GM21717 (cell line): ENCODE results near the gene FJX1.

Experiments used
- ATAC-seq: cut with Tn5 transposase; IDR thresholded peaks from one replicate; pipeline ENCODE4 v1.9.1; 2021; ENCODE audit warnings: mild to moderate bottlenecking, moderate library complexity; ENCODE audit not compliant: unreplicated experiment

FJX1 gene, protein sequence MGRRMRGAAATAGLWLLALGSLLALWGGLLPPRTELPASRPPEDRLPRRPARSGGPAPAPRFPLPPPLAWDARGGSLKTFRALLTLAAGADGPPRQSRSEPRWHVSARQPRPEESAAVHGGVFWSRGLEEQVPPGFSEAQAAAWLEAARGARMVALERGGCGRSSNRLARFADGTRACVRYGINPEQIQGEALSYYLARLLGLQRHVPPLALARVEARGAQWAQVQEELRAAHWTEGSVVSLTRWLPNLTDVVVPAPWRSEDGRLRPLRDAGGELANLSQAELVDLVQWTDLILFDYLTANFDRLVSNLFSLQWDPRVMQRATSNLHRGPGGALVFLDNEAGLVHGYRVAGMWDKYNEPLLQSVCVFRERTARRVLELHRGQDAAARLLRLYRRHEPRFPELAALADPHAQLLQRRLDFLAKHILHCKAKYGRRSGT

DNA sequence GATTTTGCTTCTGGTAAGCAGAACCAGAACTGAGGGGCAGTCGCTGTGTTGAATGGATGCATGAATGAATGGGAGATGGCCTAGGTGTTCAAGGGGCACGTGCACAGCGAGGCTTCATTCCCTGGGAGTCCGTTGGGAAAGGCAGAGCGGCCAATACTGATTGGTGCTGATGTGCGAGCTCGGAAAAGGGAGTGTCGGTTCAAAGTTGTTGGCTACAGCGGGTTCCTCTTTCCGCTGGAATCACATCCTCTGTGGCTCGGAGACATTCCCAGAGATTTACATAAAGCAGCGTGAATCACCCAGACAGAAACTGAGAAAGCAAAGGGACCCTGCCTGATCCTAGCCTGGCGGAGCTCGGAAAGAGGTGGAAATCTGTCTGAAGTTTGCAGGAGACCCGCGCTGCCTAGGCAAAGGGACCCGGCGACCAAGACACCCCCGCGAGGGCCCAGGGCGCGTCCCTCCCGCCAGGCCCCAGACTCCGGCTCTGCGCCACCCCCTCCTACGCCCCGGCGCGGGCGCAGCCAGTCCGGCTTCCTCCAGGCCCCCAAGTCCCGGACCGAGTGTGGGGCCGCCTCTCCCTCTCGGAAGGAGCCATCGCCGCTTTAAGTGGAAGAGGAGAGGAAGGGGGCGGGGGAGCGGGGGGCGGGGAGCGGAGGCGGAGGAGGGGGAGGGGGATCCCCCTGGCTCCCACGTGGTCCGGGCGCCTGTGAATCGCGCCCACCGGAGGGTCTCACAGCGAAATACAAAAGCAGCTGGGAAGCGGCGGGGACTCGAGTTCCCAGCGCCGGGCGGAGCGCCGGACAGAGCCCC, at the start of gene FJX1:
TSS of gene FJX1 (plus strand) at position 774 of the 810 bp plus-strand sequence. CDS start 177 bp downstream, outside the sequence.
- peak; percentile 38 for ATAC-seq

DNA sequence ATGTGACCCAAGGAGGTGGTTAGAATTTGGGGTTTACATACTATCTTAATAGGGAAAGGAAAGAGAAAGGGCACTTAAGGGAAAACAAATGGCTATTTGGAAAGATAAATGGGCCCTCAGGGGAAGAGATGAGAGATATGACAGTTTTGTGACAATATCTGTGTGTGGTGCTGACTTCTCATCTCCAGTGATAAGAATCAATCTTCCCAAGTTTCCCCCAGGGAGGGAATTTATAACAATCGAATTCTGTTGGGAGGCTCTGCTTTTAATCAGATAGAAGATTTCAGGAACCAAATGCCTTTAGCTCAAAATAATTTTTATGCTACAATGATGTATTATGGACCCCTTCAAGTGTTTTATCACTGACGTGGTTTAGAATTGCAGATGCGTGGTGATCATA, 46.6 kb upstream of the FJX1 start:
- no peak for ATAC-seq

DNA sequence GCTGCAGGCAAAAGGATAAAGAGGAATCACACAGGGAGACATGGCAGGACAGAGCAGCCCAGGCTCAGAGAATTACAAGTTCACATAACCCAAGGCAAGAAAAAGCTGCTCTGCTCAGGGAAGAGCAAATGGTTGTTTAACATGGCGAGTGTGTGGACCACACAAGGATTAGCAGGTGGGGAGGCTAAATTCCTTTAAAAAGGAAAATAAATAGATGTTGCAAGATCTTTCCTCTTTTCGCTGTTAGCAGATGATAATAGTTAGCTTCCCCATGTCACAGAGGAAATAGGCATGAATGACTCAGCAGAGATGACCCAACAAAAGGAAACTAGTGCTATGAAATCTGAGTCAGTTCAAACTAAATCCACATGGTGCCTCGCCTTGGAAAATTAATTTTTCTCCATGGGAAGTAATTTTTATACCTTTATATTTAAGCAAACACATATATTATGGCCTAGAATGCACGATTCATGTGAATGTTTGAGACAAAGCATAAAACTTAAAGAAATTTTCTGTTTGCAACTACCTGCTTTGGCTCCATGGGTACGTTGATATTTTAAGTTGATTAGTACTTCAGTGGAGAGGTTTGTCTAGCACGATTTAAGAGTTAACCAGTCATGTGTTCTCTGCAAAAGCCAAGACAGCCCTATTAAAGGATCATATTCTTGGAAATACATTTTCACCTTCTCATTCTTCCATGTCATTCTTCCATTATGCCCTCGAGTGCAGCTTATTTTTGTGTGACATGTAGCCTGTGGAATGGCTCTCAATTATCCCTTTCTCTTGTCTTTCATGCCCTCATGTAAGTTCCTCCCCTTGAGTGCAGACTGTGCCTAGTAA, 38.5 kb upstream of the FJX1 start:
- no peak for ATAC-seq

DNA sequence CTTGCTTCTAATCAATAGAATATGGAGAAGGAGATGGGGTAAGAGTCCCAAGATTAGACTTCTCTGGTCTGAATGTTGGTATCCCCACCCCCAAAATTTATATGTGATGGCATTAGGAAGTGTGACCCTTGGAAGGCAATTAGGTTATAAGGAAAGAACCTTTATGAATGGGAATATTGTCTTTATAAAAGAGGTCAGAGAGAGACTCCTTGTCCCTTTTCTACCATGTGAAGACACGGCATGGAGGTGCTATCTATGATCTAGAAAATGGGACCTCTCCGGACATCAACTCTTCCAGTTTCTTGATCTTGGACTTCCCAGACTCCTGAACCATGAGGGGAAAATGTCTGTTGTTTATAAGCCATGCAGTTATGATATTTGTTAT, 37.9 kb upstream of the FJX1 start:
- ATAC-seq, result no peak

DNA sequence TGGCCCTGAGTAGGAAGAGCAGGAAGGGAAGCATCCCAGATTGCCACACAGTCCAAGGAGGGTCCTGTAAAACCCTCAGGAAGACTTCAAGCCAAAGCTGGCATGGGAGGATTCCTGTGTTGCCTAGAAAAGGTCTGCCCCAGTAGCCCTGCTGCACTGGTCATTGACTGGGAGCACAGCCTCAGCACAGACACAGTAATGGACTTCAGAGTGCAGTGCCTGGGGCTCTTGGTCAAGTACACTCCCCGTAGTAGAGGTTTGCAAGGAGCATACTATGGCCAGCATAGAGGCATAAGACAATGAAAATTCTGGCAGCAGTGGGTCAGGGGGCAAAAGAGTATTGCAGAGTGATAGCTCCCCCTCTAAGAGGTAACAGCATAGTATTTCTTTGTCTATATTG, 36.2 kb upstream of the FJX1 start:
- ATAC-seq, result no peak

DNA sequence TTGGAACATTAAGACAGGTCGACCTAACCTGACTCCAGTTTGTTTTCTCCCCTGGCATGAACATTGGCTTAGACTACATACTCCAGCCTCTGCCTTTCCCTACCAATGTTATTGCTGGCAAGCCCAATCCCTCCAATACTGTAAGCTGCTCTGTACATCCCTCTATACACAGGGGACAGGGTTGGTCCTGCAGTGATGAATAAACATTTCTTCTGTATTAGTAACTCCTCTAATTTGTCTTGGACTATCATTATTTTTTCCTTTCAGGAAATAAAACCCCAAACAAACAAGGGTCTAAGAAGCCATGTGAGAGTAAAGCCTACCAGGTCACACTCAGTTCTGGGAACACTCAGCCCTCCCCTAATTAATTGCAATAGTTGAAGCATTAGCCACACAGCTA, 35.1 kb upstream of the FJX1 start:
- no peak for ATAC-seq

DNA sequence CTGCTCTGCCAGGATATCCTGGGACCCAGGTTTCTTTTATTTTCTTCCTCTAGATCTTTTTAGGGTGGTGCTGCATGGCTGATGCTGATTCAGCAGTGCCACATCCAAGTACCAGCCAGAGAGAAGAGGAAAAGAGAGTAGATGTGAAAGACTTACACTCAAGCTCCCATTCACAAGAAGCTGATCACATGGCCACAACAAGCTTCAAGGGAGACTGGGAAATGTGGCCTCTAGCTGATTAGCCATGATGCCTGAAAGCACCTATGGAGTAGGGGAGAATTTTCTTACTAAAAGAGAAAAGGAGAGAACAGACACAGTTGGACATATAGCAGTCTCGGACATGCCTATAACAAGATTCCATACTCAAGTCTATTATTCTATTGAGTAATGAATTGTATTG, 34.4 kb upstream of the FJX1 start:
- ATAC-seq, result no peak

DNA sequence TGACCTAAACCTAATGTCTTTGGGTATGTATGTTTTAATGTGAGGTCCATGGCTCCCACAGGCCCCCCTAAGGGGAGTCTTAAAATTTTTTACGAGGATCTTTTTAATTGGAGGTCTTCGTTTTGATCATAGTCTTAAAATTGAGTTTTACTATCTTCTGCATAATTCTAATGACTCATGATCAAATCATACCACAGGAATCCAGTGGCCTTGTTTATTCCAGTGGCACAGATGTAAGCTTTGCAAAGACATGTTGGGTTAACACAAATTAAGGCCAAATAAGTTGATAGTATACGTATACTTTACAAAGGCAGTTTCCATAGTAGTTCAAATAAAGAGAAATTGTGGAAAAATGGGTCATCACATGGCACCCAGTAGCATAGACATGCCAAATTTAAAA, 33.9 kb upstream of the FJX1 start:
- ATAC-seq, result no peak

DNA sequence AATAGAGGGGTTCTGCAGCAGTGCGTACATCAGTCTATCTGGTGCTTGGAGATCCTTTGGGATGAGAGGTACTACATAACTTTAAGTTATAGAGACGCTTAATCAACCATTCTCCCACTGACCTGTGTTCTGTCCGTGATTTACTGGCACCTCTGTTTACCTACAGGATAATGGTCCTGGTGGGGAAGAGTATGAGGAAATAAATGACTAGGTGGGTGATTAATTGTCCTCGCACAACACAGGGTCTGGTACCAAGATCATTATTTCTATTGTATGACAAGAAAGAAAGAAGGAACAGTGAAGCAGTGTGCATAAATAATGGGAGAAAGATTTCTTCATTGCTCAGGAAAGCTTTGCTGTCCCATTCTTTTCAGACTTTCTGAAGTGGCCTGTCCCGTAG, 32.8 kb upstream of the FJX1 start:
- ATAC-seq, result no peak

DNA sequence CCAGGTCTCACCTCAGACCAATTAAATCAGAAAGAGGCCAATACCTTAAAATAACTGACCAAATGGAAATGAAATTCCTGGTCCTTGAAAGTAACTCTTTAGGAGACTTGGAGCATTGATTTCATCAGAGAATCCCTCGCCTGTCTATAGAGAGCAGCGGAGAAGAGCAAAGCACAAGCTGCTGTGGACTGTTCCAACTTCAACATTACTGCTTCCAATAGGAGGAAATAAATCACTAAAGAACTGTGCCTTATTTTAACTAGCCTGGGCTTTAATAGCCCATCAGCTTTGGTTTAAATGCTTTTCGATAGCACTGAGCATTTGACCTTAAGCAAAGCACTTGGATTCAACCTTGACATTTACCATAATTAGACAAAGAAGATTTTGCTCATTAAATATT, 32.0 kb upstream of the FJX1 start:
- no peak for ATAC-seq

DNA sequence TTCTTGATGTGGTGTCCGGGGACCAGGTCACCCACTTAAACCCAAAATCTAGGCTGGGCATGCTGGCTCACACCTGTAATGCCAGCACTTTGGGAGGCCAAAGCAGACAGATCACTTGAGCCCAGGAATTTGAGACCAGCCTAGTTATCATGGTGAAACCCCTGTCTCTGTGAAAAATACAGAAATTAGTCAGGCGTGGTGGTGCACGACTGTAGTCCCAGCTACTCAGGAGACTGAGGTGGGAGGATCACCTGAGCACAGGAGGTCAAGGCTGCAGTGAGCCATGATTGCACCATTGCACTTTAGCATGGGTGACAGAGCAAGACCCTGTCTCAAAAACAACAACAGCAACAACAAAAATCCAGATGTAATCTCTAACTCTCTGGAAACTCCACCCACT, 30.3 kb upstream of the FJX1 start:
- ATAC-seq, result no peak

DNA sequence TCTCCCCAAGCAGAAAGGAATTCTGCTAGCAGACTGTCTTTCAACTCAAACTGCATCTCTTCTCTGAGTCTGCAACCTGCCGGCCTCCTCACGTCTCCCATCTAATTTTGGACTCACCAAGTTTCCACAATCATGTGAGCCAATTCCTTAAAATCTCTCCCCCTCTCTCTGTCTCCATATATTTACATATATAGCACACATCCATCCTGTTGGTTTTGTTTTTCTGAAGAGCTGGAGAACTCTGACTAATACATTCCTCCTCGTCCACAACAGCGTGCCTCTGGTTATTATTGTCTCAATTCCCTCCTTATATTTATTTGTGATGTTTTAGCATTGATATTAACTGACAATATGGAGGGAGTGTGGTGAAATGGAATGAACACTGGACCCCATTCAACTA, 29.6 kb upstream of the FJX1 start:
- ATAC-seq, result no peak

DNA sequence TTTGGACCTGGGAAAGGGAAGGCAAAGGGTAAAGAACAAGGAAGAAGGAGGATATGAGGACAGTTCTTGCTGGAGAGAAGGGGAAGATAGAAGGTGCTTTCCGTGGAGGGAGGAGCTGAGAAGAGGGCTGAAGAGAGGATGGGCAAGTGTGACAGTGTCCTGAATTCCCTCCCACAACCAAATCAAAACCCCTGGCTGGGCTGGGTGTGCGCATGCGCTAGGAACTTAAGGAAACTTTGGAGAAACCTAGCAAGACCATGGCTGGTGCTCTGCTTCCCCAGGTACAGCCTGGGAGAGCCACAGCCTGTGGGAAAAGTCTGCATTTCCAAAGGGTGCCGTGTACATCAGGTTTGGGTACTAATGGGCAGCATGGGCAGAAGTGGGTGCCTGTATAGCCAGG, 29.0 kb upstream of the FJX1 start:
- ATAC-seq, result no peak

DNA sequence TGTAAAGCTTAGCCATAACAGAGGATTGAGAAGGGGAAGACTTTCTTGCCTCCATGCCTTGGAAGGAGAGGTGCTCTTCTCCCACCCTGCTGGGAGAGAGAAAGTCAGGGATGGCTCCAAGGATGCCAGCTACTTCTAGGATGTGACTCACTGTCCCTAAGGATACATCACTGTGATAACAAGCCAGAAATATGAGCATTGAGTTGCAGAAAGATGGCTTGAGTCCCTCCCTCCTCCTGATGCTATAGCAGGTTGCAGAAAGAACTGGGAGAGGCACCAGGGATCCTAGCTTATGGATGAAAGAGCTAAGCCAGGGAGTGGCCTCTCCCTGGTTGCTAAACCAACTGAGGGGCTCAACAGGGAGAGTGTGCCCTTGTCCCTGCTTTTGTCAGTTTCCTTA, 27.8 kb upstream of the FJX1 start:
- ATAC-seq, result no peak

DNA sequence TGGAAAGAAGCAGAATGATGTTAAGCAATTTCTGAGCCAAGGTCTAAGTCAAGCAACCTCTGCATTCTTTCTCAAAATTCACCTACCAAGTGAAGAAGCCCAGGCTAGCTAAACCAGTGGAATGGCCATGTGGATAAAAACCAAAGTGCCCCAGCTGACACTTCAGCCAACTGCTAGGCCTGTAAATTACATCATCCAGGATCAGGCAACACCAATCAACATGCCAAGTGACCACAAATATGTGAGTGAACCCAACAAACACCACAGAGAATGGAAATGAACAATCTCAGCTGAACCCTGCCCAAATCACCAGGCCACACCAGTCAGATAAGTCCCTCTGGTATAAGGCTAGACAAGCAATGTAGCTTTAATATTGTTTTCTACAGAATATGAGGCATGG, 25.1 kb upstream of the FJX1 start:
- ATAC-seq, result no peak

DNA sequence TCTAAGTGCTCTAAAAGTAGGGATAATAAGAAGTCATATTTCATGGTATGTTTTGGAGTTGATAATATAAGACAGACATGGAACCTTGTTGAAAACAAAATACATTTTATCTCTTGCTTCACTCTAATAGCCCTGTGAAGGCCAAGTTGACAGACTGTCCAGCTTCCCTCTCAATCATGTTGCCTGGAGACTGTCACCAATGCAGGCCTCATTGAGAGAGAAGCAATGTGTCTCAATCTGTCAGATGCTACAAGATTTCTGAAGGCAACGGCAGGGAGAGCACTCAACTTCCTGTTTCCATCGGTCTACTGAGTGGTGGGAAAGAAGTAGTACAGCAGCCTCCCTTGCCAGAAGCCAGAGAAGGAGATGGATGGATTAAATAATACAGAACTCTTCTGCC, 23.6 kb upstream of the FJX1 start:
- no peak for ATAC-seq

DNA sequence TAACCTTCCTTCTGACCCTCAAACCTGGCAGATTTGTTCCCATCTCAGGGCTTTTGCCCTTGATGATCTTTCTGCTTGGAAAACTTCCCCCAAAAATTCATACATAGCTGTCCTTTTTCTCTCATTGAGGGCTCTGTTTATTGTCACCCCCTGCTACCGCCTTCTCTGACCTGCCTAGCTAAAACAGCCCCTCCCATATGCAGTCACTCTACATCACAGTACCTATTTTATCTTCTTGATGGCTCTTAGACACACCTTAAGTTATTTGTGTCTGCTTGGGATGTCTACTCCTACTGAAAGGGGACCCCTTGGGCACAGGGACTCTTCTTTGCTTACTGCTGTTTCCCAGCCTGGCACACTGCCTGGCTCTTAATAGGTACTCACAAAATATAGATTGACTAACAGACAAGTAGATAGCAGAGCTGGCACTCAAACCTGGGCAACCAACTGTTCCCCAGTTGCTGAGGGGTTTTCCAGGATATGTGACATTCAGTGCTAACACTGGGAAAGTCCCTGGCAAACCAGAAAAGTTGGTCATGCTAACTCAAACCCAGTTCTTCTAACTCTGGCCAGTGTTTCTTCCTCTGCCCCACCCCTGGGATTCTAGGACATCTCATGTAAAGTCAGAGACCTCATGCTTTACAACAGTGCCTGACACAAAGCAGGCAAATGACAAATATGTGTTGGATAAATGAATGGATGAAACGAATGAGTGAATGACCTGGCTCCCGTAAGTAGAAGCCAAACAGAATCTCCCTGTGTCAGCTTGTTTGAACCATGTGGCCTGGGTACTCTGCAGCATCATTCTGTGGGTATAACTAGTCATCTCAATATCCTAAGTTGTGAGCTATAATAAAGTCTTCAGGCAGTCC, 19.8 kb upstream of the FJX1 start:
- peak; percentile 82 for ATAC-seq

DNA sequence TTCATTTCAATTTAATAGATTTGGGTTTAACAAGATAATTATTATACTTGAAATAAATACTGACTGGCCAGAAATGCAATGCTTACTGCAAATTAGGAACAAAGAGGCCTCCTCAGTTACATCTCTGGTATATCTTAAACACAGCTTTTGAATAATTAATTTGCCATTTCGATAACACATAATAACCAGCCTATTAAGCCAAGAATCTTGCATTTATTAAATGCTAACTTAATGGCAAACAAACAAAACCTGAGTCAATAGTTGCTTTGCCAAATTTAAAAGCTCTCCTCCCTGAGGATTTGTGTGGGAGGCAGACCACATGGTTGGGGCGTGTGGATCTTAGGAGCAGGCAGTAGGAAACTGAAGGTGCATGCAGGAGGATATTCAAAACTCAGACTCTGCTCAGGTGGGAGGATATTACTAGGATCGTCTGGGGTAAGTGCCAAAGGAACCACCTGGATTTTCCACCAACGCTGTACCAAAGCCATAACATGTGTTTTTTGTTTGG, 17.9 kb upstream of the FJX1 start:
- ATAC-seq, result no peak

DNA sequence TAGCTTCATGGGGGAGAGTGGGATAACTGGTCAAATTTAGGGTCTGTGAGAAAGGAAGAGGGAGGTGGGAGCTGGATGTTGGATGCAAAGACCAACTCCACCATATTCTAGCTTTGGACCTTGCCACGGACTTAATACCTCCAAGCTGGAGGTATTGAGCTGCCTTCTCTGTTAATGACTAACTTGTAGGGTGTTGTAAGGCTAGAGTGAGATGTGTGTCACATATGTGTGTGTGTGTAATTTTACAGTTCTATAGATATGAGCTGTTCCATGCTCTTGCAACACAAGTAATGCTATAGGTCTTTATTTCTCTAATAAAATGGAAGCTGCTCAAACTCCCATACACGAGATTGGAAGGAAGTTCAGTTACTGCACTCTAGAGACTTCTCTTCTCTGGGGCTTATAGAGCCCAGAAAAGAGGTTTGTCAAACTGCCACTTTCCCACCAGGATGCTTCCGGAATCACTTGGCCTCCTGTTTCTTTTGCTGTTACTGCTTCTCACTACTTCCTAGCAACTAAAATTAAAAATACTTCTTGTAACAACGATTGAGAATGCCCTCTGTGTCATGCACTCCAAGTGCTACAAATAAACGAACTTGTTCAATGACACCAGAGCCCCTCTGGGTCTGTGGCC, 16.0 kb upstream of the FJX1 start:
- no peak for ATAC-seq

DNA sequence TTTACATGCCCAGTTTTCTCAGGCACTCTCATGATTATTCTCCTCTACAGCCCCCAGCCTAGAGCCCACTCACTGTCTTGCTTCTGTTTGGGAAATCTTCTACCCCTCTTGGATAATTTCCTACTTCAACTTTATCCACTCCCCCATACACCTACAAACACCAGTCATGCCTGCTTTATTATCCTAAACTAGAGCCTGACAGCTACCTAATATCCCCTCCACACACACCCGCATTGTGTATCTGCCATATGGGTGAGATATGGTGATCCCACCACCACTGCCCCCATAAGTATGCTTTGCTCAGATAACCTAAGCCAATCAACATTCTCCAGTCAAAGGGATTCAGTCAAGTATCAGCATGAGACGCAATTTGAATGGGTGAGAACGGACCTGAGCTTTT, 15.3 kb upstream of the FJX1 start:
- ATAC-seq, result no peak
